Measurements from ENCODE around the gene ANKS3.

Gene ANKS3

GRCh38 chr16:4646773-4647643, 87.1 kb downstream of the ANKS3 start:
- DNase-seq (ENCODE audit: low spot score), result no peak

Measured in hepatic stellate cell (primary cell).